ENCODE results near the gene CCNI.
"Not testable (repeated sequence)": the region's sequence is repeated elsewhere in the genome, so short reads cannot be mapped to it uniquely, and the experiment has no call there.

The CCNI gene

DNA sequence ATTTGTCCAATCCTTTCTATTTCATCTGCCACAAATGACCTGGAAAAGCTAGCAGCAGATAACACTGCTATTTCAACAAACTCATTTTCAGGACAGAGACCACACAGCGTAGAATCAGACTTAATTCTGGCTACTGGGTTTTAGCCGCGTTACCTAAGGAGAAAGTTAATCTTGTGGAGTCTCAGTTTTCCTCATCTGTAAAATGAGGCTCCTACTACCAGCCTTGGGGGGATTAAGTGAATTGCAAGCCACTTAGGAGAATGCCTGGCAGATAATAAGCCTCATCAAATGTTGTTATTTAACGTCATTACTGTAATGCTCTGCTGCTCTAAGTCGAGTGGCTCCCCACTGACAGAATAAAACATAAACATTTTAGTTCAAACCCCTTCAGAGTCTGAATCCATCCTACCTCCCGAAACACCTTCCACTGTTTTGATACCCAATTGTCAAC lies 1.4 kb downstream of the CCNI start:
- TF ChIP-seq POLR2A (IDR thresholded peaks at IDR 0.05; ENCODE audit: low read length), result no peak
- DNase-seq, result peak; percentile 41 to 54

DNA sequence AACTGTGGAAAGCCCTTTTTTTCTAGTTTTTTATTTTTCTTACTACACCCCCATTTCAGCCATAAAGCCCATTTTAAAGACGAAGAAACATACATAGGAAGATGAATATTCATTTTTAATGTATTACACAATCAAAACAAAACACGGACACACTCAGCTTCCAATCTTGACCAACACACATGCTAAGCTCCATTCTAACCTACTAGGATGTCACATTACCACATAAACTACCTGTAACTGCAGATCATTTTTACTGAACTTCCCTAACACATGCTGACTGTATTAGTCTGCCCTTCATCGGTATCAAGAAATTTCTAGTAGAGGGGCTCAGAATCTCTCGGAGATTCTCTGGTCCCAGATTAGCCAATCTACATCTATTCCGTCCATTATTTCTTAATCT lies 1.8 kb downstream of the CCNI start:
- no peak for TF ChIP-seq GATA1 (IDR thresholded peaks at IDR 0.05; ENCODE audit: low read depth, low read length)
- no peak for TF ChIP-seq POLR2A (IDR thresholded peaks at IDR 0.05; ENCODE audit: low read length)
- DNase-seq, result peak; percentile 32 to 52

DNA sequence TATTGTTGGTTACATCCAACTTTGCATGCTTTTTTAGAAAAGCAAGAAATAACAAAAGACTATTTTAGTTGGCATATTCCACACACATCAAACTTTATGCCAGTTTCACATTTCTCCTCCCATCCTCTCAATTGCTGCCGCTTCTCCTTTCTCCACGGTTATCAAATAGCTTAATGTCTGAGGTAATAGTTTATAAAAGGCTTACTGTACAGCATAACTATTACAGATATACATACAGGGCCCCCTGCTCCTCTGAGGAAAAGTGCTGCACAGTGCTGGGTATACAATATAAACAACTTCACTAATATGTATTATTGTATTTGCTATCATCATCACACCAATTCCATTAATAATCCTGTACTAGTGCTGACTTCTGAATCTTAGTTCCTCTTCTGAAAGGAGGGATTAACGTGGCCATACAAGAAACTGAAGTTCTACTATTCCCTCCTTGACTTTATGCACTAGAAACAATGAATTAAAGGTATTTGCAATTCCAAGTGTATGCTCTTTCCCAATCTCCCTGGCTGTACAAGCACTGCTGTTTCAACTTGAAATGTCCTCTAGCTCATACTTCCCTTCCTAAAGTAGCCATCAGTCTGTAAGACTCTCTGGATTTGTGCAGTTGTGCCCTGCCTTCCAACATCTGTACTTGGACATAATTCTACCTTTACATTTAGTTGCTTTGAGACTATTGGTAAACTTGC lies 2.5 kb downstream of the CCNI start:
- peak; percentile 17 to 40 for DNase-seq
- peak; percentile 27 for TF ChIP-seq POLR2A (IDR thresholded peaks at IDR 0.05; ENCODE audit: low read length)
- no peak for TF ChIP-seq GATA1 (IDR thresholded peaks at IDR 0.05; ENCODE audit: low read depth, low read length)

DNA sequence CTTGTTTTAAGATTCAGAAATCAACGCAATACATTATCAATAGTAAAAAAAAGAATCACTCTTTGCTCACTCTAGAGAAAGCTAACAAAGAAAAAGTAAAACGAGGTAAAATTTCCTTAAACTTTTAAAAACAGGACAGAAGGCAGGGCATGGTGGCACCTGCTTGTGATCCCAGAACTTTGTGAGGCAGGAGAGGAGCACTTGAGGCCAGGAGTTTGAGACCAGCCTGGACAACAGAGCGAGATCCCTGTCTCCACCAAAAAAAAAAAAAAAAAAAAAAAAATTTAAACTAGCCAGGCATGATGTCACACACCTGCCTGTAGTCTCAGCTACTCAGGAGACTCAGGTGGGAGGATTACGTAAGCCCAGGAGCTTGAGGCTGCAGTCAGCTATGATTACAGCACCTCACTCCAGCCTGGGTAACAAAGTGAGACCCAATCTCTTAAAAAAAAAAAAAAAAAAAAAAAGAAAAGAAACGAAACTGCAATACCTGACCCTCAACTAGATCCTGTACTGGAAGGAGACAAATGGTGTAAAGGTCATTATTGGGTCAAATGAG lies 3.5 kb downstream of the CCNI start:
- TF ChIP-seq POLR2A (IDR thresholded peaks at IDR 0.05; ENCODE audit: low read length), result no peak
- no peak for TF ChIP-seq GATA1 (IDR thresholded peaks at IDR 0.05; ENCODE audit: low read depth, low read length)
- DNase-seq, result peak in 1 of 2 experiments; percentile 11

DNA sequence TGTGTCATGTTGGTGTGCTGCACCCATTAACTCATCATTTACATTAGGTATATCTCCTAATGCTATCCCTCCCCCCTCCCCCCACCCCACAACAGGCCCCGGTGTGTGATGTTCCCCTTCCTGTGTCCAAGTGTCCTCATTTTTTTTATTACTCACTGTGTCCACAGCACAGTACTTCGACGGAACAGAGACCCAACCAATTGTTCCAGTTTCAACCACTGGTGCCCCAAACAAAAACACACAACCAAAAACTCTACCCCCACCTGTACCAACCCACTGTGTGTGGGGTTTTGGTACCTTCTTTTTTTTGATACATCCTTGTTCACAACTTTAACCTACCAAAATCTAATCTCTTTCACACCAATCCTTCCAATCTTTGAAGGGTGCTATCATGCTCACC lies 6.3 kb downstream of the CCNI start:
- DNase-seq, result not testable (repeated sequence)

DNA sequence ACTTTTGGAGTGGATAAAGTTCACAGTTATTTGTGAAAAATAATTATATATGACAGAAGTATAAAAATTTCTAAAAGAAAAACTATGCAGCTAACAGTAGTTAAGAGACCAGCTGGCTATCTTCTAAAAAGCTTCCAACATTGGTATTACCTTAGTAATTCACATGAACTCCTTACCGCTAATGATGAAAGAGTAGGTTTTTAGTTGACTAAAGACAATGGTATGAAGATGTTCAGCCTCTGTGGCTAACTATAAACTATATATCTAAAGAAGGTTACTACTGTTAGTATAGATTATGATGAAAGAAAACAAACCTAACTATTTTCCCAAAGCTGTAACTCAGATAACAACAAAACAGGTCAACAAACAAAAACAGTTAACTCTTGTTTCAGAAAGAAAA lies 10.4 kb downstream of the CCNI start:
- TF ChIP-seq POLR2A (IDR thresholded peaks at IDR 0.05; ENCODE audit: low read length), result no peak
- TF ChIP-seq GATA1 (IDR thresholded peaks at IDR 0.05; ENCODE audit: low read depth, low read length), result no peak
- no peak for DNase-seq

DNA sequence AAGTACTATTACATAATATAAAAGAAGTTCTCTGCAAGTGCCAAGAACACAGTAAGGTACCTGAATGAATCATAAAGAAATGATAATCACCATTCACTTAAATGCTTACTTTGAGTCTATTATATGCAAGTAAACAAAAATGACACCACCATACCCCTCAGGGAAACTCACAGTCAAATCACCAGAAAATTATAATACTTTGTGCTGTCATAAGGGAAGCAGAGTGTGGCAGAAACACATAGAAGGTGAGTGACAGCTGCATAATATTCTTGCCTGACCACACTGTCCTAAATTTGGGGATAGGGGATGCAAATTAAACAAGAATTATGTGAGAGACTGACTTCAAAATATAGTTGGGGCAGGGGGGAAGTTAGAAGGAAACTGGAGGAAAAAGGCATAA lies 12.9 kb downstream of the CCNI start:
- no peak for DNase-seq
- TF ChIP-seq POLR2A (IDR thresholded peaks at IDR 0.05; ENCODE audit: low read length), result no peak
- no peak for TF ChIP-seq GATA1 (IDR thresholded peaks at IDR 0.05; ENCODE audit: low read depth, low read length)

DNA sequence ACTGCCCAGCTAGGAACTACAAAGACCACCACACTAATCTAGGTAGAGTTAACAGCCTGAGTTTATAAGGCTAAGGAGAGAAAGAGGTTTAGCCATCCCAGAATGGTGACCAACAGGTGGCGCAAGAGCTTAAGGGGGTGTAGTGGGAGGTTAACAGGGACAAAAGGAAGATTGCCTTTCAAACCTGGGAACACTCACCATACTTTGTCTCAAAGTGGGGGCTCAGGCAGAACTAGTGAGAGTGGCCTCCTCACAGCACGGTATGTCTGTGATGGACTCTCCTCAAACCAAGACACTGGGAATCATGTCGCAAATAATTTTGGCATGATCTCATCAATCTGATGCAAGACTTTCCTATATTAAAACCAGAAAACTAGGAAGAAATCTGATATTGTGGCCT lies 23.4 kb downstream of the CCNI start:
- DNase-seq, result peak; percentile 64 to 81
- no peak for TF ChIP-seq POLR2A (IDR thresholded peaks at IDR 0.05; ENCODE audit: low read length)
- no peak for TF ChIP-seq GATA1 (IDR thresholded peaks at IDR 0.05; ENCODE audit: low read depth, low read length)

DNA sequence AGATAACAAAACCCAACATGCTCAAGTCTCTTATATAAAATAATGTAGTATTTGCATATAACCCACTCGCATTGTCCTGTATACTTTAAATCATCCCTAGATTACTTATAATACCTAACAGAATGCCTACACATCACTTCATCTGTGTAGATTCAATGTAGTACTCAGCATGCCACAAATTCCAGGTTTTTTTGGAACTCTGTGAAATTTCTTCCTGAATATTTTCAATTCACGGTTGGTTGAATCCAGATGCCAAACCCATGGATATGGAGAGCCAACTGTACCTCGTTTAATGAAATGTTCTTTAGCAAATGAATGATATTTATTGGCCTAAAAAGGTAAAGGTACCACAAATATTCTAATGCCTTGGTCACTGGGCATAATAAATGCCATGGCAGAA lies 24.8 kb downstream of the CCNI start:
- no peak for TF ChIP-seq POLR2A (IDR thresholded peaks at IDR 0.05; ENCODE audit: low read length)
- DNase-seq, result no peak

DNA sequence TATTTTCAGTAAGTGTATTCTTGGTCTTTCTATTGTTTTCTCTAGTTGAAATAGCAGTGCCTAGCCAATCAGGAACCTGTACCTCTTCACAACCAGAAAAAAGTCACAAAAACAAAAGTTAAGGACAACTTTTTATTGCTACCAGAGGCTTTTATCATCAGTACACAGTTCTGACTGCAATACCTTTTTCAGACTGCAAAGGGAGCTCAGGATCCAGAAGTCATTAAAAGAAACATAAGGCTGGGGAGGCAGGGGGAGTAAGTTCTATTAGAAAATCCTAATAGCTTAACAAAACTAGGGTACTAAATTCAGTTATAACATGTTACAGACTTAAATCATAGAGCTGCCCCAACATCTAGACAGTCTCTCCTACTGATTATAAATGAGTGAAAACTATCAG lies 28.8 kb downstream of the CCNI start:
- DNase-seq, result peak; percentile 12 to 20
- no peak for TF ChIP-seq GATA1 (IDR thresholded peaks at IDR 0.05; ENCODE audit: low read depth, low read length)
- no peak for TF ChIP-seq POLR2A (IDR thresholded peaks at IDR 0.05; ENCODE audit: low read length)

DNA sequence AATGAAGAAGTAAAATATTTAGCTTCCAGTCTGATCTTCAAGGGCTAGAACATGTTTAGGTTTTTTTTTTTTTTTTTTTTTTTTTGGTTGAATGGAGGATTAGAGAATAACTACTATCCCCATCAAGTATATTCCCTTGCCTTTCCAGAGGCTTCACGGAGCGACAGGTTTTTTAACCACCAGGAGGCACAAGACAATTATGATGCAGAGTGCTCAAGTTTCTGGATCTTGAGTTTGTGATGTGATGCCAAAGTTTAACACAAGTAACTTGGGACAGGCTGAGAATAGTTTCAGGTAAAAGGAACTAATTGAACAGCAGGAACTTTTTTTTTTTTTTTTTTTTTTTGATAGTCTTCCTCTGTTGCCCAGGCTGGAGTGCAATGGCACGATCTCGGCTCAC lies 30.3 kb downstream of the CCNI start:
- no peak for TF ChIP-seq POLR2A (IDR thresholded peaks at IDR 0.05; ENCODE audit: low read length)
- no peak for TF ChIP-seq GATA1 (IDR thresholded peaks at IDR 0.05; ENCODE audit: low read depth, low read length)
- DNase-seq, result peak; percentile 2 to 16

DNA sequence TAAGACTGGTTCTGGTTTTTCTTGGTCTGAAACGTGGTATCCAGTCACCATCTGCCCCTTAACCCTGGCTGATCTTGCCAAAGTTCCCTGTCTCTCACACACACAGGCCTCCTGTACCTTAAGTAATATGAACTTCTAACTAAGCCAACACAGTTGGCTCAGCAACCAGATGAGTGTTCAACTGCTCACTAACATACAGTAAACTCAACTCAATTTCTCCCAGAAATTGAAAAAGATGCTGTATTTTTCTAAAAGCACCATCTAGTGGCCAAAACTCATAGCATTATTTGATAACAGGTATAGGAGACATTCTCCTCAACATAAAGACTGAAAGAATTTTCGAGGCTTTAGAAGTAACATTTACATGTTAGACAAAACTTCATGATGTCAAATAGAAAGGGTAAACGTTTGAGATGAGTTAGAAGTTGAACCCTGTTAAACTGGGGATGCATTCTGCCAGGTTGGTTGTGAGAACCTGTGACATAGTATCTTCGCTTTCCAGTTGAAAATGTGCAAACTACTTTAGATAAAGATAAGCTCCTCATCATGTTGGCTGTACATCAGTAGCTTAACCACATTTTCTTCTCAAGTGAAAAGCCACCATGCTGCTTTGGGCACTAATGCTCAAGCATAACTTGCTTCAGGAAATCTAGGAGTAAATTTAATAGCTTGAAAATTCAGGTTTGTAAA lies 31.2 kb downstream of the CCNI start:
- peak; percentile 57 to 67 for DNase-seq
- no peak for TF ChIP-seq POLR2A (IDR thresholded peaks at IDR 0.05; ENCODE audit: low read length)
- TF ChIP-seq GATA1 (IDR thresholded peaks at IDR 0.05; ENCODE audit: low read depth, low read length), result no peak

DNA sequence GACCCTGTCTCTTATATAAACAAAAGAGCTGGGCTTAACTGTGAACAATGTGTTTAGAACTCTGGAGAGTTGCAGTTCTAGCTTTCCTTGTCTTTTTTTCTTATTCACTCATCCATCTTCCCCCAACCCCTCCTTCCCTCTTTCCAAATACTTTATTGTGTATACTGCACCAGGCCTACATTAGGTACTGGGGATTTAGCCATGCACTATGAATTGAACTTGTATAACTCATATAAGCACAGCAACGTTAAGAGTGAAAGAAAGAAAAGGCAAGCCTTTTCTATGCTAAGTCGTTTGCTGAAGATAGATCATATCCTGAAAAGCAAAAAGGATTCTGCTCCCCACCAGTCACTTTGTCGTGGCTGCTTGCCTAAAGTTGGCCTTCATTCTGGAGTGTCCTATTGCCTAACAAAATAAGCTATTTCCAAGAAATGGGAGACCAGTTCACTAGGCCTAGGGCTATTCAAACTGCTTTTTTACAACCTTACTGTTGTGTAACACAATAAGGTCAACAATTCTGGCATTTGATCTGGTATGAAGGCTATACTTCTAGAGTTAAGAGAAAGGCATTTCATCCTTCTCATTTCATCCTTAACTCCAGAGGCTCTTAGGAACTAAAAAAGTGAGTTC lies 32.2 kb downstream of the CCNI start:
- DNase-seq, result no peak

DNA sequence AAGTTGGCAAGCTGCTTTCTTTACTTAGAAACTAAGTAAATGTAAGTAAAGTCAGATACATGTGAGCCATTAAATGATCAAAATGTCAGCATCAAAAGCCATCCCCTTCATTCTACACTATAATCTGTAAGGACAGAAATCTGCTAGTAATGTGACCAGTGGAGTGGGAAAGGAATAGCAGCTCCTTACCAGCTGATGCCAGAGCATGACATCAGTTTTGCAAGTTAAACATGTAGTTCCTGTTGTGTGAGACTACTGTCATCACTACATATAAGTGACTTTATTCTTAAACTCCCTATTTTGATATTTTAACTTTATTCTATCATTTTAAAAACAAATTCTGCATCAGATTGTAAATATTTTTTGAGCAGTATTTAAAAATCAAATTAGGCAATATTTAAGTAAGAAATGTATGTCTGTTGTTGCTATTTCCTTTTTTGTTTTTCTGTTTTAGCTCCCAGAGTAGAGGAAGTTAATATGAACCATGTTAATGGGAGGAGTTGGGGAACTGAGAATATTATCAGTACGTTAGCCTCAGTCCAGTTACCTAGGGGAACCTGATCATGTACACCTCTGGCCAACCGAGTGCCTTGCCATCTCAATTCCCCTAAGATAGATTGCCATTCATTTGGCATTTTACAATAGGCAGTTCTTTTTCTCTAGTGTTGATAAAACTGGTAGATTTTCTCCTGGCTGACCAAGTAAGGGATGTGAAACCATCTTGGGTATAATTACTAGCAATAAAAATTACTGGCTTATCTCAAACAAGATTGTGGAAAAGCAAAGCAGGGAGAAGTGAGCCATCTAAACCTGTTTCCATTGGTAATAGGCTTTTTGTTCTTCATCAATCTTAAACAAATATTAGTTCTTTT lies 34.7 kb downstream of the CCNI start:
- DNase-seq, result no peak
- TF ChIP-seq GATA1 (IDR thresholded peaks at IDR 0.05; ENCODE audit: low read depth, low read length) (no peak), POLR2A (IDR thresholded peaks at IDR 0.05; ENCODE audit: low read length) (no peak)

More for the DNA sequence above, 32.2 kb downstream of the CCNI start:
- no peak for TF ChIP-seq GATA1 (IDR thresholded peaks at IDR 0.05; ENCODE audit: low read depth, low read length)
- TF ChIP-seq POLR2A (IDR thresholded peaks at IDR 0.05; ENCODE audit: low read length), result no peak

Data from erythroblast (primary cell).